Right lobe of liver (tissue), 6 donors: ENCODE data around the gene CECR2. TPM values are rescaled to one million over a fixed set of nuclear protein-coding genes. Genes with fewer than 3 reads are reported as not detected.

ENCODE experiments used
- ATAC-seq, 4 donors: fragments of 200-7000 bp; cut with Tn5 transposase; one replicate each; pipeline ENCODE4 v1.9.1; 2020; ENCODE audit warnings: mild to moderate bottlenecking in 4 of 4, moderate library complexity in 4 of 4
- DNase-seq, 3 donors: peaks; one replicate each; pipeline ENCODE4 v3.0.0-alpha.2; 2020
- H3K27ac ChIP-seq, 3 donors: fragments of 200-600 bp; one replicate each; pipeline ENCODE4 v1.8.0; 2022
- H3K27me3 ChIP-seq, 2 donors: fragments of 200-600 bp; one replicate each; pipeline ENCODE4 v1.8.0; 2022
- H3K36me3 ChIP-seq, 4 donors: fragments of 200-600 bp; sonication (generic) in 1 of 4; one replicate each; pipeline versions ENCODE4 v1.5.1 to v1.8.0; 2017 to 2022; ENCODE audit warnings: control low read depth in 1 of 4
- H3K4me1 ChIP-seq, 4 donors: fragments of 200-600 bp; sonication (generic) in 1 of 4; one replicate each; pipeline versions ENCODE4 v1.5.1 to v1.8.0; 2017 to 2022; ENCODE audit warnings: control low read depth in 1 of 4
- H3K4me3 ChIP-seq, 3 donors: fragments of 200-600 bp; one replicate each; pipeline ENCODE4 v1.8.0; 2022
- H3K9me3 ChIP-seq, 4 donors: fragments of 200-600 bp; sonication (generic) in 1 of 4; one replicate each; pipeline versions ENCODE4 v1.5.1 to v1.8.0; 2017 to 2022; ENCODE audit warnings: control low read depth in 1 of 4
- POLR2A ChIP-seq: fragments of 450-650 bp; IDR thresholded peaks from one replicate; pipeline ENCODE4 v1.6.1; 2017; ENCODE audit warnings: antibody characterized with exemption, mild to moderate bottlenecking
- WGBS: methylation state at CpG from one replicate; pipeline ENCODE4 v1.1.6; 2018; ENCODE audit warnings: low coverage, low lambda C conversion rate; ENCODE audit not compliant: insufficient coverage; ENCODE audit errors: missing lambda C conversion rate; 5-methylcytosine and 5-hydroxymethylcytosine counted together
- intact Hi-C, 2 donors: fragments of 100-400 bp; cut with DNase I; formaldehyde crosslinking; loops; one replicate each; pipeline versions ENCODE4 v1.11.2 to v1.14.1; 2022
- total RNA-seq, 6 experiments: library from RNA; depleted of rRNA in 2 of 6; stranded (reverse); fragments of >200 nt in 2 of 6; fragmentation: NEBNext Ultra II Directional in 3 of 6; extraction: Animal tissue kit (Norgen Biotek cat#: 25700) in 3 of 6; gene quantifications; one replicate each; pipeline versions ENCODE4 v1.1.0 to v1.2.4, GENCODE V29; 2016 to 2023
- TF ChIP-seq, protein P1 (sequence below), 4 donors: fragments of 200-600 bp in 3 of 4; fragments of 450-650 bp in 1 of 4; IDR thresholded peaks; one replicate each; pipeline versions ENCODE4 v1.5.1 to v1.8.0; 2016 to 2022; ENCODE audit warnings: antibody characterized with exemption in 4 of 4, mild to moderate bottlenecking in 2 of 4
- donor health status: DM: no; HTN: yes; CAD: no.
- donor health status: DM: no; HTN: no; CAD: no.
- donor health status: DM: no; HTN: no; CAD: no.
- donor health status: DM: no; HTN: yes; CAD: no.
- donor health status: DM: no; HTN: yes; CAD: no.

Gene CECR2
- total RNA-seq, 6 experiments from 2014 or later = 4.9 to 12.3 (median 10.0) TPM

DNA sequence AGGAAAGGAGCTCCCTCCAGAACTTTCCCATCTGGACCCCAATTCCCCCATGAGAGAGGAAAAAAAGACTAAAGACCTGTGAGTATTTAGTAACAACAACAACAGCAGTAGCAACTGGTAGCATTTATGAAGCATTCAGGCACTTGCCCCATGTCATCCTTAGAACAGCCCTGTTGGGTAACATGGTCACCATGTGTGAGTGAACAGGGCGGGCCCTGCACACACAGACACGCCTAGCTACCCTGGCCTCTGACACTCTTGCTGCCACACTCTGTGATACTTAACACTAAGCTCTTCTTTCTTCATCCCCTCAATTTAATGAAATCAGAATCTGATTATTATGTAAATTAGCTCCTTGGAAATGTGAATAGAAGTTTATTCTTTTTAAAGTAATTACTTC lies 167.9 kb downstream of the CECR2 start:
- ATAC-seq (peak in 2 of 4 donors; percentile 36 to 43), DNase-seq (no peak)
- H3K9me3 ChIP-seq = no peaks in the 10 kb centered on the region
- 72% methylated on average over 2 of the region's 2 CpGs for WGBS
- H3K27me3 ChIP-seq = no peaks in the 10 kb centered on the region
- intact Hi-C loops = no loop called here
- no peak overlapping the region for H3K4me3 ChIP-seq
- H3K27ac ChIP-seq = no peak overlapping the region
- no peaks in the 10 kb centered on the region for H3K4me1 ChIP-seq
- no peak for TF ChIP-seq POLR2A
- TF ChIP-seq, protein P1, sequence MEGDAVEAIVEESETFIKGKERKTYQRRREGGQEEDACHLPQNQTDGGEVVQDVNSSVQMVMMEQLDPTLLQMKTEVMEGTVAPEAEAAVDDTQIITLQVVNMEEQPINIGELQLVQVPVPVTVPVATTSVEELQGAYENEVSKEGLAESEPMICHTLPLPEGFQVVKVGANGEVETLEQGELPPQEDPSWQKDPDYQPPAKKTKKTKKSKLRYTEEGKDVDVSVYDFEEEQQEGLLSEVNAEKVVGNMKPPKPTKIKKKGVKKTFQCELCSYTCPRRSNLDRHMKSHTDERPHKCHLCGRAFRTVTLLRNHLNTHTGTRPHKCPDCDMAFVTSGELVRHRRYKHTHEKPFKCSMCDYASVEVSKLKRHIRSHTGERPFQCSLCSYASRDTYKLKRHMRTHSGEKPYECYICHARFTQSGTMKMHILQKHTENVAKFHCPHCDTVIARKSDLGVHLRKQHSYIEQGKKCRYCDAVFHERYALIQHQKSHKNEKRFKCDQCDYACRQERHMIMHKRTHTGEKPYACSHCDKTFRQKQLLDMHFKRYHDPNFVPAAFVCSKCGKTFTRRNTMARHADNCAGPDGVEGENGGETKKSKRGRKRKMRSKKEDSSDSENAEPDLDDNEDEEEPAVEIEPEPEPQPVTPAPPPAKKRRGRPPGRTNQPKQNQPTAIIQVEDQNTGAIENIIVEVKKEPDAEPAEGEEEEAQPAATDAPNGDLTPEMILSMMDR (IDR thresholded peaks at IDR 0.05) = no peak
- H3K36me3 ChIP-seq = peaks cover 0 to 28% (median 3%) of the 10 kb centered on the region in 4 donors

DNA sequence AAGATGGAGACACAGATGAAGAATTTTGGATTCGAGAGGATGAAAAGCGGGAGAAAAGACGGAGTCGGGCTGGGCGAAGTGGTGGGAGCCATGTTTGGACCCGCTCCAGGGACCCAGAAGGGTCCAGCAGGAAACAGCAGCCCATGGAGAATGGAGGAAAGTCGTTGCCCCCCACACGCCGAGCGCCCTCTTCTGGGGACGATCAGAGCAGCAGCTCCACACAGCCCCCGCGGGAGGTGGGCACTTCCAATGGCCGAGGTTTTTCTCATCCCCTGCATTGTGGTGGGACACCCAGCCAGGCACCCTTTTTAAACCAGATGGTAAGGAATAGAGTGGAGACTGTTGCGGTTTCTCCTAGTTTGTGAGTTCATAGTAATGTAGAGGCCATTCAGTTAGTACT lies 171.2 kb downstream of the CECR2 start:
- Histone ChIP-seq H3K9me3 (no peaks in the 10 kb centered on the region), H3K4me3 (no peak overlapping the region), H3K36me3 (peaks cover 0 to 43% (median 3%) of the 10 kb centered on the region in 4 donors), H3K27me3 (no peaks in the 10 kb centered on the region), H3K27ac (no peak overlapping the region), H3K4me1 (peaks cover 0 to under 1% (median 0%) of the 10 kb centered on the region in 4 donors)
- intact Hi-C loops = no loop called here
- DNase-seq (no peak), ATAC-seq (no peak)
- TF ChIP-seq, protein P1 (IDR thresholded peaks at IDR 0.05) = peak in 1 of 4 donors; percentile 10
- TF ChIP-seq POLR2A = no peak
- WGBS = 99% methylated on average over 7 of the region's 15 CpGs

DNA sequence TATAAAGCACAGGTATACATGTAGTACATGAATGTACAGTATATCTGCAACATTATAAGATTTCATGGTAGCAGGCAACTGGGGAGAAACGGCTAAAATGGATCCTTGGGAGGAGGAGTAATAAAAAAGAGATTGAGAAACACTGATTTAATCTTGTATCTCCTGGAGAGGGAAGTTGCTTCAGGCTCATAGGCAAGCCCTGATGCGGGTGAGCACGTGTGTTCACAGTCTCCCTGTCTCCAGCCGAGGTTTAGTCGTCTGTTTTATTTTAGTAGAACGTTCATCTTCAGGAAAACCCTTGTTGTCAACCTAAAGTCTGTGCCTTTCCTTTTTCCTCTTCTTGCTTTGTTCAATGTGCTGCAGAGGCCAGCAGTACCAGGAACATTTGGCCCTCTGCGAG lies 172.2 kb downstream of the CECR2 start:
- DNase-seq = no peak
- Histone ChIP-seq H3K36me3 (peaks cover 0 to 43% (median 3%) of the 10 kb centered on the region in 4 donors), H3K4me1 (peaks cover 0 to 9% (median 0%) of the 10 kb centered on the region in 4 donors), H3K27me3 (no peaks in the 10 kb centered on the region), H3K4me3 (no peak overlapping the region), H3K27ac (no peak overlapping the region), H3K9me3 (no peaks in the 10 kb centered on the region)
- WGBS = 84% methylated on average over 3 of the region's 7 CpGs
- intact Hi-C loops = no loop called here
- TF ChIP-seq, protein P1 (IDR thresholded peaks at IDR 0.05) = no peak
- TF ChIP-seq POLR2A = no peak
- no peak for ATAC-seq

DNA sequence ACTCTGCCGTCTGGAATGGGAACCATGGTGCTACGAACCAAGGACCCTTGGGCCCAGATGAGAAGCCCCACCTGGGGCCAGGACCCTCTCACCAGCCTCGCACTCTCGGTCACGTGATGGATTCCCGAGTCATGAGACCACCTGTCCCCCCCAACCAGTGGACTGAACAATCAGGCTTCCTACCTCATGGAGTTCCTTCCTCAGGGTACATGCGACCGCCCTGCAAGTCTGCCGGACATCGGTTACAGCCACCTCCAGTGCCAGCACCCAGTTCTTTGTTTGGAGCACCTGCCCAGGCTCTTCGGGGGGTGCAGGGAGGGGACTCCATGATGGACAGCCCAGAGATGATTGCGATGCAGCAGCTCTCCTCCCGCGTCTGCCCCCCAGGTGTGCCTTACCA lies 173.2 kb downstream of the CECR2 start:
- no peaks in the 10 kb centered on the region for H3K9me3 ChIP-seq
- peaks cover 0 to 9% (median 0%) of the 10 kb centered on the region in 4 donors for H3K4me1 ChIP-seq
- WGBS = no CpG with 5 or more reads among the region's 14 CpGs
- H3K27ac ChIP-seq = no peak overlapping the region
- no peak overlapping the region for H3K4me3 ChIP-seq
- intact Hi-C loops = no loop called here
- no peak for TF ChIP-seq POLR2A
- TF ChIP-seq, protein P1 (IDR thresholded peaks at IDR 0.05) = no peak
- ATAC-seq (peak in 1 of 4 donors; percentile 11), DNase-seq (no peak)
- H3K27me3 ChIP-seq = no peaks in the 10 kb centered on the region
- peaks cover 0 to 39% (median 3%) of the 10 kb centered on the region in 4 donors for H3K36me3 ChIP-seq
